Ovary (tissue), 9 donors: ENCODE measurements around the gene RNF44. TPM values are rescaled to one million over a fixed set of nuclear protein-coding genes. Genes with fewer than 3 reads are reported as not detected.
A peak's percentile ranks its signal among the peaks of the same experiment; 100 is the strongest.

Experiments
- DNase-seq, 5 donors: peaks; one replicate each; pipeline ENCODE4 v3.0.0-alpha.2; 2019 to 2020
- H3K27ac ChIP-seq, 2 donors: fragments of 200-600 bp; one replicate each; pipeline versions ENCODE4 v1.5.1 to v1.8.0; 2019 to 2022
- H3K27me3 ChIP-seq: fragments of 200-600 bp; one replicate; pipeline ENCODE4 v1.8.0; 2022
- H3K36me3 ChIP-seq: fragments of 200-600 bp; sonication (generic); one replicate; pipeline ENCODE4 v1.5.1; 2019
- H3K4me1 ChIP-seq: one replicate; pipeline ENCODE4 v1.8.1; 2013; ENCODE audit warnings: mild to moderate bottlenecking, moderate library complexity; ENCODE audit not compliant: insufficient read depth
- H3K4me3 ChIP-seq: fragments of 200-600 bp; sonication (generic); one replicate; pipeline ENCODE4 v1.5.1; 2017
- H3K9me3 ChIP-seq, 2 donors: fragments of 200-600 bp in 1 of 2; sonication (generic) in 1 of 2; one replicate each; pipeline versions ENCODE4 v1.5.1 to v1.8.1; 2013 to 2019; ENCODE audit warnings: mild to moderate bottlenecking in 1 of 2, moderate library complexity in 1 of 2
- CTCF ChIP-seq, 3 donors: fragments of 450-650 bp in 2 of 3; fragments of 200-600 bp in 1 of 3; IDR thresholded peaks; one replicate each; pipeline versions ENCODE4 v1.5.1 to v1.8.0; 2016 to 2022; ENCODE audit warnings: antibody characterized with exemption in 3 of 3, mild to moderate bottlenecking in 1 of 3
- EP300 ChIP-seq: sonication (generic); formaldehyde crosslinking; IDR thresholded peaks from one replicate; pipeline ENCODE4 v1.6.1; 2017; ENCODE audit warnings: antibody characterized with exemption
- POLR2A ChIP-seq: fragments of 450-650 bp; IDR thresholded peaks from one replicate; pipeline ENCODE4 v1.6.1; 2017; ENCODE audit warnings: antibody characterized with exemption, mild to moderate bottlenecking, moderate library complexity
- WGBS, 3 donors: extraction: QIAGEN DNeasy Blood & Tissue Kit in 1 of 3; methylation state at CpG; one replicate each; pipeline versions ENCODE4 v1.1.5 to v1.1.7; 2013 to 2017; 5-methylcytosine and 5-hydroxymethylcytosine counted together
- intact Hi-C, 4 donors: fragments of 100-400 bp; cut with DNase I; formaldehyde crosslinking; loops; one replicate each; pipeline versions ENCODE4 v1.11.0 to v1.15.1; 2022 to 2023
- polyA plus RNA-seq, 2 donors: library from polyadenylated mRNA; stranded (reverse); fragments of 200-250 nt in 1 of 2; fragments of 350-450 nt in 1 of 2; fragmentation: Illumina TruSeq in 1 of 2; extraction: RNeasy Lipid Tissue Mini Kit (QIAGEN cat#74804) in 1 of 2; gene quantifications; one replicate each; pipeline ENCODE4 v1.2.3, GENCODE V29; 2013 to 2014
- total RNA-seq, 7 donors: library from RNA; depleted of rRNA in 2 of 7; stranded (reverse); fragments of >200 nt in 2 of 7; fragmentation: NEBNext Ultra II Directional in 3 of 7; extraction: Animal tissue kit (Norgen Biotek cat#: 25700) in 3 of 7; gene quantifications; one replicate each; pipeline versions ENCODE4 v1.1.0 to v1.2.4, GENCODE V29; 2016 to 2023
- donor health status: DM: no; HTN: no; CAD: no; lungs with moderate emphysema.
- donor health status: DM: no; HTN: no; CAD: no.
- donor health status: Bipolar disorder and iron deficiency.
- donor health status: DM: yes; HTN: yes; CAD: no.
- donor health status: DM: no; HTN: no; CAD: no.
- donor health status: DM: yes; HTN: yes; CAD: no.

The RNF44 gene
- total and polyA plus RNA-seq, 9 donors, result 9.2 to 44.7 (median 30.2) TPM

- DNase-seq, result peak in 3 of 5 donors; percentile 26 to 33 (median 27)
- Histone ChIP-seq H3K9me3 (no peaks in the 10 kb centered on the region), H3K4me1 (no peaks in the 10 kb centered on the region), H3K27ac (no peak overlapping the region), H3K4me3 (no peak overlapping the region), H3K36me3 (no peaks in the 10 kb centered on the region), H3K27me3 (no peaks in the 10 kb centered on the region)
- WGBS, 3 donors, result 23 to 27% (median 23%) methylated on average over 15 of the region's 15 CpGs
- intact Hi-C loops, result no loop called here
- TF ChIP-seq EP300 (no peak), CTCF (IDR thresholded peaks at IDR 0.05) (peak in 1 of 3 donors; percentile 15)
Measured at GRCh38 chr5:176578391-176578808, 41.2 kb upstream of the RNF44 start.

- Histone ChIP-seq H3K4me1 (no peaks in the 10 kb centered on the region), H3K4me3 (no peak overlapping the region)
- intact Hi-C loops, result no loop called here
Measured at GRCh38 chr5:176577312-176578176, 40.3 kb upstream of the RNF44 start.

GRCh38 chr5:176575488-176576422 is 38.6 kb upstream of the RNF44 start:
- 70 to 79% (median 72%) methylated on average over 35 to 37 of the region's 37 CpGs for WGBS, 3 donors
- no peak overlapping the region for H3K4me3 ChIP-seq
- no peaks in the 10 kb centered on the region for H3K27me3 ChIP-seq
- intact Hi-C loops, result no loop called here
- TF ChIP-seq EP300 (no peak), CTCF (IDR thresholded peaks at IDR 0.05) (no peak), POLR2A (no peak)
- no peak for DNase-seq
- H3K27ac ChIP-seq, result no peak overlapping the region
- no peaks in the 10 kb centered on the region for H3K9me3 ChIP-seq
- no peaks in the 10 kb centered on the region for H3K36me3 ChIP-seq
- no peaks in the 10 kb centered on the region for H3K4me1 ChIP-seq

More at GRCh38 chr5:176577312-176578176, 40.3 kb upstream of the RNF44 start:
- TF ChIP-seq POLR2A (no peak), CTCF (IDR thresholded peaks at IDR 0.05) (no peak), EP300 (no peak)
- no peaks in the 10 kb centered on the region for H3K27me3 ChIP-seq
- no peaks in the 10 kb centered on the region for H3K9me3 ChIP-seq
- 79 to 82% (median 80%) methylated on average over 36 of the region's 36 CpGs for WGBS, 3 donors
- no peak for DNase-seq
- H3K27ac ChIP-seq, result no peak overlapping the region
- H3K36me3 ChIP-seq, result no peaks in the 10 kb centered on the region

- Histone ChIP-seq H3K27me3 (no peaks in the 10 kb centered on the region), H3K9me3 (no peaks in the 10 kb centered on the region), H3K36me3 (no peaks in the 10 kb centered on the region), H3K27ac (no peak overlapping the region), H3K4me3 (no peak overlapping the region), H3K4me1 (no peaks in the 10 kb centered on the region)
- TF ChIP-seq EP300 (no peak), POLR2A (no peak), CTCF (IDR thresholded peaks at IDR 0.05) (no peak)
- intact Hi-C loops, result no loop called here
- DNase-seq, result no peak
- 71 to 74% (median 74%) methylated on average over 14 of the region's 14 CpGs for WGBS, 3 donors
Measured at GRCh38 chr5:176575066-176575465, 37.9 kb upstream of the RNF44 start.
